ENCODE results near the gene LRRC74B. TPM values are rescaled to one million over a fixed set of nuclear protein-coding genes. Genes with fewer than 3 reads are reported as not detected.

Gene LRRC74B
- total and polyA plus RNA-seq, 2 of the 4 experiments (the other 2 are of a cell fraction) = not detected

GRCh38 chr22:21025266-21025665, 20.5 kb upstream of the LRRC74B start:
- TF ChIP-seq BHLHE40 (IDR thresholded peaks at IDR 0.05; ENCODE audit: low read depth, low read length) (no peak), CEBPB (IDR thresholded peaks at IDR 0.05; ENCODE audit: low read depth, low read length) (no peak), SMC3 (IDR thresholded peaks at IDR 0.05; ENCODE audit: low read depth, low read length) (no peak), ELK1 (IDR thresholded peaks at IDR 0.05; ENCODE audit: borderline replicate concordance, low read depth, low read length) (no peak), MAZ (IDR thresholded peaks at IDR 0.05; ENCODE audit: borderline replicate concordance, low read depth, low read length) (no peak), MXI1 (IDR thresholded peaks at IDR 0.05; ENCODE audit: borderline replicate concordance, low read depth, low read length) (no peak), MAFK (IDR thresholded peaks at IDR 0.05; ENCODE audit: low read depth, low read length) (no peak), FOS (IDR thresholded peaks at IDR 0.05; ENCODE audit: low read depth, low read length) (no peak), CHD1 (IDR thresholded peaks at IDR 0.05; ENCODE audit: low read depth, low read length) (no peak), RFX5 (IDR thresholded peaks at IDR 0.05; ENCODE audit: low read depth, low read length) (no peak), USF2 (IDR thresholded peaks at IDR 0.05; ENCODE audit: low read depth, low read length) (no peak), RCOR1 (IDR thresholded peaks at IDR 0.05; ENCODE audit: insufficient replicate concordance, low read length) (no peak), NFE2L2 (IDR thresholded peaks at IDR 0.05; ENCODE audit: low read depth, low read length) (no peak), RAD21 (IDR thresholded peaks at IDR 0.05; ENCODE audit: low read length) (no peak)
- TF ChIP-seq, protein P1, sequence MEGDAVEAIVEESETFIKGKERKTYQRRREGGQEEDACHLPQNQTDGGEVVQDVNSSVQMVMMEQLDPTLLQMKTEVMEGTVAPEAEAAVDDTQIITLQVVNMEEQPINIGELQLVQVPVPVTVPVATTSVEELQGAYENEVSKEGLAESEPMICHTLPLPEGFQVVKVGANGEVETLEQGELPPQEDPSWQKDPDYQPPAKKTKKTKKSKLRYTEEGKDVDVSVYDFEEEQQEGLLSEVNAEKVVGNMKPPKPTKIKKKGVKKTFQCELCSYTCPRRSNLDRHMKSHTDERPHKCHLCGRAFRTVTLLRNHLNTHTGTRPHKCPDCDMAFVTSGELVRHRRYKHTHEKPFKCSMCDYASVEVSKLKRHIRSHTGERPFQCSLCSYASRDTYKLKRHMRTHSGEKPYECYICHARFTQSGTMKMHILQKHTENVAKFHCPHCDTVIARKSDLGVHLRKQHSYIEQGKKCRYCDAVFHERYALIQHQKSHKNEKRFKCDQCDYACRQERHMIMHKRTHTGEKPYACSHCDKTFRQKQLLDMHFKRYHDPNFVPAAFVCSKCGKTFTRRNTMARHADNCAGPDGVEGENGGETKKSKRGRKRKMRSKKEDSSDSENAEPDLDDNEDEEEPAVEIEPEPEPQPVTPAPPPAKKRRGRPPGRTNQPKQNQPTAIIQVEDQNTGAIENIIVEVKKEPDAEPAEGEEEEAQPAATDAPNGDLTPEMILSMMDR (conservative IDR thresholded peaks at IDR 0.05; ENCODE audit: low read depth, low read length) = no peak
- H3K23ac ChIP-seq (ENCODE audit: low read depth, low read length) = no peak overlapping the region
- no peak overlapping the region for H4K91ac ChIP-seq (ENCODE audit: insufficient read depth, low read depth, low read length)
- intact Hi-C loops (cut with micrococcal nuclease) (no loop called here), dilution Hi-C loops (cut with HindIII; ENCODE audit: low sequenced_read_pairs, unreplicated experiment) (no loop called here), in situ Hi-C loops (cut with MboI; ENCODE audit: low sequenced_read_pairs) (no loop called here)
- no peaks in the 10 kb centered on the region for H3K9me1 ChIP-seq (ENCODE audit: insufficient read depth, low read length)
- H3K9ac ChIP-seq (ENCODE audit: low read depth, low read length) = no peak overlapping the region
- H4K5ac ChIP-seq (ENCODE audit: low read depth, low read length) = no peak overlapping the region
- no peaks in the 10 kb centered on the region for H3K79me1 ChIP-seq (ENCODE audit: low read depth in 1 of 2, low read length in 2 of 2)
- no peaks in the 10 kb centered on the region for H3K36me3 ChIP-seq (ENCODE audit: control insufficient read depth, insufficient read depth, low read length)
- no peak overlapping the region for H2AK5ac ChIP-seq (ENCODE audit: low read depth, low read length)
- H2BK15ac ChIP-seq (ENCODE audit: low read depth, low read length) = no peak overlapping the region
- H3K4me2 ChIP-seq (ENCODE audit: low read depth, low read length) = no peak overlapping the region
- no peak overlapping the region for H2BK5ac ChIP-seq (ENCODE audit: low read depth, low read length, poor library complexity, severe bottlenecking)
- no peak overlapping the region for H3K18ac ChIP-seq (ENCODE audit: low read depth, low read length)
- H3K4me1 ChIP-seq (ENCODE audit: control insufficient read depth, insufficient read depth, low read length) = peaks cover 2% of the 10 kb centered on the region; the same call in 1 of the 2 replicates
- no peaks in the 10 kb centered on the region for H4K20me1 ChIP-seq (ENCODE audit: insufficient read depth, low read length)
- H3K56ac ChIP-seq (ENCODE audit: extremely low read depth, insufficient read depth, low read length) = no peak overlapping the region
- ATAC-seq (ENCODE audit: low read depth) = no peak
- H2BK20ac ChIP-seq (ENCODE audit: low read depth, low read length) = no peak overlapping the region
- no peak overlapping the region for H3K4me3 ChIP-seq (ENCODE audit: insufficient read depth, low read depth, low read length)
- no peak overlapping the region for H4K8ac ChIP-seq (ENCODE audit: low read depth in 2 of 2, low read length in 2 of 2)
- H3K27ac ChIP-seq (ENCODE audit: insufficient read depth, low read length) = no peak overlapping the region
- no CpG with 5 or more reads among the region's 8 CpGs for WGBS, 2 experiments (ENCODE audit: extremely low coverage in 2 of 2, insufficient read length in 1 of 2)
- H3K4ac ChIP-seq (ENCODE audit: low read depth, low read length) = no peak overlapping the region
- peak overlapping the region; percentile 65 for H2AFZ ChIP-seq (replicated peaks; ENCODE audit: low read length, poor library complexity)
- no peaks in the 10 kb centered on the region for H3K9me3 ChIP-seq (ENCODE audit: control insufficient read depth, insufficient read depth, low read length)
- H3K27me3 ChIP-seq (ENCODE audit: control insufficient read depth, insufficient read depth, low read length) = peaks cover 10% of the 10 kb centered on the region
- no TSS peak for BruUV-seq (replicated peaks)
- no peak overlapping the region for H2BK120ac ChIP-seq (ENCODE audit: low read depth, low read length)
- DNase-seq = no peak
- ChIA-PET CTCF (no interaction called here), POLR2A (ENCODE audit: unreplicated experiment) (no interaction called here)
- peak overlapping the region; percentile 81 for H2AK9ac ChIP-seq (replicated peaks; ENCODE audit: low read depth, low read length, poor library complexity)
- no peak overlapping the region for H3K14ac ChIP-seq (replicated peaks; ENCODE audit: low read depth, low read length)

Data from IMR-90 (cell line).